ENCODE data around the gene CD7. TPM values are rescaled to one million over a fixed set of nuclear protein-coding genes. Genes with fewer than 3 reads are reported as not detected.

Gene CD7
- total and polyA plus RNA-seq, 9 of the 15 experiments (the other 6 are each of a cell fraction or from before 2014, with no cell fraction given), result 0.21 to 0.35 TPM; not detected in 7

- TF ChIP-seq CEBPZ (IDR thresholded peaks at IDR 0.05; ENCODE audit: borderline replicate concordance, low read depth, low read length), result no peak
- TF ChIP-seq TRIM24 (IDR thresholded peaks at IDR 0.05), result no peak
- no peak for TF ChIP-seq PHB2 (IDR thresholded peaks at IDR 0.05; ENCODE audit: low read depth)
- no peak for TF ChIP-seq ZC3H8 (IDR thresholded peaks at IDR 0.05)
- no peak for TF ChIP-seq ZNF717 (CRISPR knock-in tag; IDR thresholded peaks at IDR 0.05)
- no peak for TF ChIP-seq DMBX1 (CRISPR knock-in tag; IDR thresholded peaks at IDR 0.05; ENCODE audit: borderline replicate concordance)
- TF ChIP-seq ZBTB8A (IDR thresholded peaks at IDR 0.05; ENCODE audit: partially characterized antibody), result no peak
- TF ChIP-seq STAG1 (CRISPR knock-in tag; IDR thresholded peaks at IDR 0.05; ENCODE audit: borderline replicate concordance), result peak; percentile 91; the same call in 1 of the 2 replicates
- TF ChIP-seq ESRRB (CRISPR knock-in tag; IDR thresholded peaks at IDR 0.05; ENCODE audit: borderline replicate concordance), result no peak
- no peak for TF ChIP-seq KDM5B (IDR thresholded peaks at IDR 0.05; ENCODE audit: insufficient replicate concordance, low read depth, low read length)
- no peak for TF ChIP-seq DDX20 (tag; IDR thresholded peaks at IDR 0.05; ENCODE audit: low read depth)
- no peak for TF ChIP-seq ZNF184 (CRISPR knock-in tag; IDR thresholded peaks at IDR 0.05)
- TF ChIP-seq, protein P1, sequence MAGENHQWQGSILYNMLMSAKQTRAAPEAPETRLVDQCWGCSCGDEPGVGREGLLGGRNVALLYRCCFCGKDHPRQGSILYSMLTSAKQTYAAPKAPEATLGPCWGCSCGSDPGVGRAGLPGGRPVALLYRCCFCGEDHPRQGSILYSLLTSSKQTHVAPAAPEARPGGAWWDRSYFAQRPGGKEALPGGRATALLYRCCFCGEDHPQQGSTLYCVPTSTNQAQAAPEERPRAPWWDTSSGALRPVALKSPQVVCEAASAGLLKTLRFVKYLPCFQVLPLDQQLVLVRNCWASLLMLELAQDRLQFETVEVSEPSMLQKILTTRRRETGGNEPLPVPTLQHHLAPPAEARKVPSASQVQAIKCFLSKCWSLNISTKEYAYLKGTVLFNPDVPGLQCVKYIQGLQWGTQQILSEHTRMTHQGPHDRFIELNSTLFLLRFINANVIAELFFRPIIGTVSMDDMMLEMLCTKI (IDR thresholded peaks at IDR 0.05; ENCODE audit: partially characterized antibody), result no peak
- no peak for TF ChIP-seq HLTF (IDR thresholded peaks at IDR 0.05)
- peak; percentile 87 for TF ChIP-seq ZBTB33 (CRISPR knock-in tag; IDR thresholded peaks at IDR 0.05)
- peak; percentile 58; the same call in 1 of the 2 replicates for TF ChIP-seq CREM (IDR thresholded peaks at IDR 0.05; ENCODE audit: low read depth)
- TF ChIP-seq ZBTB17 (CRISPR knock-in tag; IDR thresholded peaks at IDR 0.05), result no peak
- TF ChIP-seq, protein P2, sequence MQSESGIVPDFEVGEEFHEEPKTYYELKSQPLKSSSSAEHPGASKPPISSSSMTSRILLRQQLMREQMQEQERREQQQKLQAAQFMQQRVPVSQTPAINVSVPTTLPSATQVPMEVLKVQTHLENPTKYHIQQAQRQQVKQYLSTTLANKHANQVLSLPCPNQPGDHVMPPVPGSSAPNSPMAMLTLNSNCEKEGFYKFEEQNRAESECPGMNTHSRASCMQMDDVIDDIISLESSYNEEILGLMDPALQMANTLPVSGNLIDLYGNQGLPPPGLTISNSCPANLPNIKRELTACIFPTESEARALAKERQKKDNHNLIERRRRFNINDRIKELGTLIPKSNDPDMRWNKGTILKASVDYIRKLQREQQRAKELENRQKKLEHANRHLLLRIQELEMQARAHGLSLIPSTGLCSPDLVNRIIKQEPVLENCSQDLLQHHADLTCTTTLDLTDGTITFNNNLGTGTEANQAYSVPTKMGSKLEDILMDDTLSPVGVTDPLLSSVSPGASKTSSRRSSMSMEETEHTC (IDR thresholded peaks at IDR 0.05), result no peak
- TF ChIP-seq NCOR1 (IDR thresholded peaks at IDR 0.05), result no peak
Measured at GRCh38 chr17:82351713-82352488, 34.5 kb upstream of the CD7 start (continued).

Data from K562 (cell line).